CD4-positive, alpha-beta T cell treated with Interleukin-4 for 4 hours (primary cell): ENCODE data around the gene NPC1L1.
"Not testable (repeated sequence)": the region's sequence is repeated elsewhere in the genome, so short reads cannot be mapped to it uniquely, and the experiment has no call there.

ENCODE experiments used
- DNase-seq: peaks from one replicate; pipeline ENCODE4 v3.0.0-alpha.2; 2020

NPC1L1 gene

DNA sequence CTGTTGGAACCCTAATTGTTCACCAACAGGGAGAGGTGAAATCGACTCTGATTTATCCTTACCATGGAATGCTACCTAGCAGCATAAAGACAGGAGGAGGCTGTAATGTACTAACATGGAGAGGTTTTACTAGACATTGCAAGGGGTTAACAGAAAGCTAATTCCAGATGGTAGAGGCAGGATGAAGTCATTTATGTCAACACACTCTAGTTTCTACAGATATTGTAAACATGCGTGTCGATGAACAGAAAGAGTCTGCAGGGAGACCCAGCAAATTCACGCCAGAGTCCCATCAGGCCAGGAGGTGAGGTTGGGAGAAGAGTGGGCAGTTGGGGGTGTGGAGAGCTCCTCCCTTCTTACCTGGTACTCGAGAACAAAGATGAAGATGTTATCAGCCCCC, 7.0 kb downstream of the NPC1L1 start:
- no peak for DNase-seq

DNA sequence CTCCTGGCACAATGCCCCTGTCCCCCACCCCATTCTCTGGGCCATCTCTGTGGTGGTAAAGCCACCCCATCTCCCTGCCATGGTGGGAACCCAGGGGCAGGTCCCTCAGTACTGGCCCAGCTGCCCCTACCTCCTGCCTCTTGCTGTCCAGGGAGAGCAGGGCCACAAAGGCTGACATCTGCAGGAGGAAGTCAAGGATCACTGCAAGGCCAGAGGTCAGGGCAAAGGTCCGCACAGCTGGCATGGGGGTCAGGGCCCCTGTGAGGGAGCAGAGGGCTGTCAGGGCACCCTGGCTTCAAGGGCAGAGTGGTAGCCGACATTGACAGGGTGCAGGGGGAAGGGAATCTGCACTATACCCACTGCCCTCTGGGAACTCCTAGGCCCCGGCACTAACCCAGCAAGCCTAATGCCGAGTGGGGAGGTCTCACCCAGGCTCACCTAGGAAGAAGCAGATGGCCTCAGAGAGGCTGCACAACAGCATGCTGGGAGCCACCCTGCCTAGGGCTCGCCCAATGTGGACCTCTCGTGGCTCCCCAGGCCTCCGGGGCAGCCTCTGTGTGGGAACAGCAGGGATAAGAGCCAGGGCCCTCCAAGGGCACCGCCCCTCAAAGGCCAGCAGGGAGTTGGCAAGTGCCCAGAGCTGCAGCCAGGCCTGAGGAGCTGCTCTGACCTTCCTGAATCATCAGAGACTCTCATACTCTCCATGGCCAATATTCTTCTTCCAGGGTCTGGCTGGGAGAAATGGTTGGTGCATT, 7.7 kb downstream of the NPC1L1 start:
- DNase-seq: no peak

DNA sequence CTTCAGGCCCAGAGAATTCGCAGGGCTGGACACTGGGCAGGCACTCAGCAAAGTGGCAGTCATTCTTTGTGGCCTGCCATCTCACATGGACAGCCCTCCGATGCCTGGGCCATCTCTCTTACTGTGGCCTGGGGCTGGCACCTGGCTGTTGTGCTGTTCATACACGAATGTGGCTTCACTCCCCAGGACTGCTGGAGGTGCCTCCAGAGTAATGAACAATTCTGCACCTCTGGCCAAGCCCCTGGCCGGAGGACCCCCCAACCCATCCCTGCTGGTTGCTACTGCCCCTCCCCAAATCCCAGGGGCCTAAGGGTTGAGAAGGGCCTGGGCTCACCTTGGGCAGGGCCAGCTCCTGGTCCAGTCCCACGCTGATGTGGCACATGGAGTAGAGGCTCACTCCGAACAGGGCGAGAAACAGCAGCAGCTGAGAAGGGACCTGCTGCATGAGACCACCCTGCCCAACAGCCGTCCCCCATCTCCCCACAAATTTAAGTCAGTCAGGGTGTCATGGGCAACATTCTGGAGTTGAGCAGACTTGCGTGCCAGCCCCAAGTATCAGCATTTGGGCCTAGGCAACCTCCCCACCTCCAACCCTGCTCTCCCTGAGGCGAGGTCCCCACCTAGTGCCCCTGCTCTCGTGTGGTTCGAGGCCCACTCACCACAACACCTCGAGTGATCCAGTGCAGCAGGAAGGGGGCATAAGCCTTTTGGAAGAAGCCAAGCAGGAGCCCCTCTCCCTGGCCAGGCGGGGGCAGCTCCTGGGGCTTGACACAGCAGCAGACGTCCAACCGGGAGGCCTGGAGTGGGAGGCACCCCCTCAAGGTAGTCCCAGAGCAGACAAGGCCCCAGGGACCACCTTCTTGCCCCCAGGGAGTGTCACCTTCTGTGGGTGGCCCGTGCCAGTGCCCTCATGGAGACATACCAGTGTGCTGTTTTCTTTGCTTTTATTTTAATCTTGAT, 9.4 kb downstream of the NPC1L1 start:
- DNase-seq: no peak

DNA sequence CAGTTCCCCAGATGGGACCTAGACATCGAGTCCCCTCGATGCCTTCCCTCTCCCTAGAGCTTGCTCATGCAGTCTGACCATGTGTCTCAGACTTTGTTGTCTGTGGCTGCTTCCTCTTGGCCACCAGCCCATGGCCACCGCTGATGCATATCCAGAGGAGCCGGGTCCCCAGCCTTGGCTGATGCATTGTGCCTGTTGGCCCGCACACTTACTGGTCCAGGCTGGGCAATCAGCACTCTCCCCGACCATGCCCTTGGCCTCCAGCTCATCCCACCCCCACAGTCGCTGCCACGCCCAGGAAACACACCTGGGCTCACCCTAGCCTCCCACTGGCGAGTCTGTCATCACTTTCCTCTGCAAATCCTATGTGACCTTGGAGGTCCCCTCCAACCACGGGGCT, 10.1 kb downstream of the NPC1L1 start:
- DNase-seq: no peak

DNA sequence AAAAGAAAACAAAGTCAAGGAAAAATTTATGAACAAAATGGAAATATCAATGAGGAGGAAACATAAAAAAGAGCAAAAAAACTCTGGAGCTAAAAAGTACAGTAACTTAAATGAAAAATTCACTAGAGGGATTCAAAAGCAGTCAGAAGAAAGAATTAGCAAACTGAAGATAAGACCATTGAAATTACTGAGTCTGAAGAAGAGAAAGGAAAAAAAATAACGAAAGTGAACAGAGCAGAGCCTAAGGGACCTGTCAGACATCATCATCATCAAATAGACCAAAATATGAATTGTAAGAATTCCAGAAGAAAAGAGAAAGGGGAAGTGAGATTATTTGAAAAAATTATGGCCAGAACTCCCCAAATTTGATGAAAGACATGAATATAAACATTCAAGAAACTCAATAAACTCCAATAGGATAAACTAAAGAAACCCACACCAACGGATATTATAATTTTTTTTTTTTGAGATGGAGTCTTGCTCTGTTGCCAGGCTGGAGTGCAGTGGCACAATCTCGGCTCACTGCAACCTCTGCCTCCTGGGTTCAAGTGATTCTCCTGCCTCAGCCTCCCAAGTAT, 16.2 kb downstream of the NPC1L1 start:
- no peak for DNase-seq

DNA sequence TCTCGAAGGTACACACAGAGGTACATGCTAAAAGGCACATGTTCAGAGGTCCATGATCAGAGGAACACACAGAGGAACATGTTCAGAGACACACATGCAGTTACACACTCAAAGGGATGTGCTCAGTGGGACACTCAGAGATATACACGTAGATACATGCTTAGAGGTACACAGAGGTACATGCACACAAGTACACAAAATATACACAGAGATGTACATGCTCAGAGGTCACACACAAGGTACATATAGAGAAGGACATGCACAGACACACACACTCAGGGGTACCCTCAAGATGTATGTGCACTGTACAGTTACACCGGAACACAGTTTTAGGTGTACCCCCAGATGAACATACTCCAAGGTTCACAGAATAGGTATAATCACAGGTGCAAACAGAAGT, 18.8 kb downstream of the NPC1L1 start:
- DNase-seq: no peak

DNA sequence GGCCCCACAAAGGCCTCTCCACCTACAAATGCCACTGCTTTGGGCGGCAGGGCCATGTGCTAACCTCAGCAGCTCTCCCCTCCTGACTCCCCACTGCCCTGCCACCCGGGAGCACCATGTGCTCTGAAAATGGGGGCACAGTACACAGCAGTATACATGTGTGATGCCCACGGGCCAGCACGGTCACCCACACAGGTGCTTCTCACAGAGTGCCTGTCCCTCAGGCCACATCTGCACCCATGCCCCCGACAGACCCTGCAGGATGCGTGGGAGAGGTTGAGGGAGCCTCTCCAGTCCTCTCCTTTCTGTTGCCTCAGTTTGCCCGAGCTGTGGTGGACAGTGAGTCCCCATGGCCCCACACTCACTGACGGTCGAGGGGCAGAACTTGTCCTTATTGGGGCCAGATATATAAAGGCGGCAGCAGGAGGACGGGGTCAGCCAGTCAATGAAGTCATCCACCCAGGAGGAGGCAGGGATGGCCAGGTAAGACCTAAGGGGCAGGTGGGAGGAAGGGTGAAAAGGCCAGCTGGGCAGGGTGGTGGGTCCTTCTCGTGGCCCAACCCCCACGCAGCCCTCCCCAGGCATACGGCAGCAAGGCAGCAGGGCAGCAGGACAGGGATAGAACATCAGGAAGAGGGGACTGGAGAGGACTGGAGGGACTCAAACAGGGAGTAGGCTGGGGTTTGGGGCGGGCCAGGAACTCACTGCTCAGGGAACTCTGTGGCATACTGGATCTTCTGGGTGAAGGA, 19.6 kb downstream of the NPC1L1 start:
- no peak for DNase-seq

DNA sequence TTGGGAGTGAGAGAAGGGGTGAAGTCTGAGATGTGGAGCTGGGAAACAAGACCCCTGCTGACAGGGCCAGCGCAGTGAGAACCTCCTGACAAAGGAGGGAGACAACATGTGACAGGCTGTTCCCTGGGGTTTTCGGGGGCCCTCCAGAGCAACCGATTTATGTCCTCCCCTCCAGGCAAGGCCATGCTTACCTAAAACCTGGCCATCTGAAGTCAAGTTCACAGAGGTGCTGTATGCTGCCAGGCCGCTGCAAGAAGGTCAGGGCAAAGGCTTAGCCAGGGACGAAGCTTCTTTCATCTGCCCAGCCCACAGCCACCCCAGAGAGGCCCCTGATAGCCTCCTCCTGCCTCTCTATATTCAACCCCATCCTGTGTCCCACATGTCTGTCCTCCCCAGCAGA, 20.6 kb downstream of the NPC1L1 start:
- no peak for DNase-seq

DNA sequence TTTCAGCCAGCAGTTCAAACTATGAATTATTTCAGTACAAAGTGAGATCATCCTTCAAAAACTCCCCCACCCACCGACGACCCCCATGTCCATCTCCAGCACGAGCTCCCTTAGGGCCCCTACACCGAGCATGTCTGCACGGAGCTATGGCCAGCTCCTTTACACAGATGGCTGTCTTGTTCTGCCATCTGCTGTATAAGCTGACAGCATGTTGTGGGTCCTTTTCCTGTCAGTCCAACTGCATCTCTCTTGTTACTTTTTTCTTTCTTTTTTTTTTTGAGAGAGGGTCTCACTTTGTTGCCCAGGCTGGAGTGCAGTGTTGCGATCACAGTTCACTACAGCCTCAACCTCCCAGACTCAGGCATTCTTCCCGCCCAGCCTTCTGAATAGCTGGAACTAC, 21.6 kb downstream of the NPC1L1 start:
- DNase-seq: no peak

DNA sequence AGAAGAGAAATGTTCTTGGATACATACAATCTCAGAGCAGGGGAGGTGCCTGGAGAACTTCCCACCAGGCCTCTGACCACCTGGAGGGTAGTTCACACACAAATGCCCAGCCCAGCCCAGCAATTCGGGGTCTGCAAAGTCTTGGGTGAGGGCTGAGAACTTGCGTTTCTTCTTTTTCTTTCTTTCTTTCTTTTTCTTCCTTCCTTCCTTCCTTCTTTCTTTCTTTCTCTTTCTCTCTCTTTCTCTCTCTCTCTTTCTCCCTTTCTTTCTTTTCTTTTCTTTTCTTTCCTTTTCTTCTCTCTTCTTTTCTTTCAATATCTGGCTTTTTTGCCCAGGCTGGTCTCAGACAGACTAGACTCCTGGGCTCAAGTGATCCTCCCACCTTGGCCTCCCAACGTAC, 22.4 kb downstream of the NPC1L1 start:
- DNase-seq: no peak

DNA sequence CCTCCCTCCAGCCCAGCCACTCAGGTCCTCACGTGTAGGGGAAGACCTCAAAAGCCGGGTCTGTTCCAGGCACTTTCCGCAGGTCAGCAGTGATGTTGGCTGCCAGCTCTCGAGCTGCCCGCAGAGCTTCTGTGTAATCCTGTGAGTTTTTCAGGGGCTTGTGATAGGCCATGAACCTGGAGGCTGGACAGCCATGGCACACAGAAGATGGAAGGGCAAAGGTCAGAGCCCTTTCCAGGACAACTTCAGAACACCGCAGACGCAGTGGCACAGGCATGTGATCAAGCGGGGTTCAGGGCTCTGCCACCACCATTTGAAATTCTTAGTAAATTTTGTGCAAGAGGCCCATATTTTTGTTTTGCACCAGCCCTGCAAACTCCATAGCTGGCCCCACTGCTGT, 24.0 kb downstream of the NPC1L1 start:
- no peak for DNase-seq

DNA sequence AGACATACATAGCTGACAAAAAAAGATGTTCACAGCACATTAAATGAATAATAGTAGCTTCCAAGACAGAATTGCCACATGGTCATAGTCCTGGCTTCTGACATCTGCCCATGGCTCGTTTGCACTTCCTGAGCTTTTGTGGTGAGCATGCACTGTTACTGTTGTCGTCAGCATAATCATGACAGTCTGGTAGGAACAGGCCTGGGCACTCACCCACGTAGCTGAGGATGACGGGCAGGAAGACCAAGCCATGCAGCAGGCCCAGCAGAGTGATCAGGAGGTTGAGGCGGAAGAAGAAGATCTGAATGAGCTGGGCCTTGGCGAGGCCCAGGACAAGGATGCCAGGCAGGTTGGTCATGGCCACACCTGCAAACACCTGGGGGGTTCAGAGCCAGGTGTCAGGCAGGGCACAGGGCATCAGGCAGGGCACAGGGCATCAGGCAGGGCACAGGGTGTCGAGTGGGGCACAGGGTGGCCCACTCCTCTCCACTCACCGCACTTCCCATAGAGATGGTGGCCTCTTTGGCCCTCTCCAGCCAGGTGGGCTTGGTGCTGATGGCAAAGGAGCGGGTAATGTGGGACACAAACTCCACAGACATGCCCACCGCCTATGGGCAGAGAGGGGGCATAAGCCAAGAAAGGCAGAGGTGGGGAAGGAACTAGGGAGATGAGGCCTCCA, 25.4 kb downstream of the NPC1L1 start:
- DNase-seq: no peak

DNA sequence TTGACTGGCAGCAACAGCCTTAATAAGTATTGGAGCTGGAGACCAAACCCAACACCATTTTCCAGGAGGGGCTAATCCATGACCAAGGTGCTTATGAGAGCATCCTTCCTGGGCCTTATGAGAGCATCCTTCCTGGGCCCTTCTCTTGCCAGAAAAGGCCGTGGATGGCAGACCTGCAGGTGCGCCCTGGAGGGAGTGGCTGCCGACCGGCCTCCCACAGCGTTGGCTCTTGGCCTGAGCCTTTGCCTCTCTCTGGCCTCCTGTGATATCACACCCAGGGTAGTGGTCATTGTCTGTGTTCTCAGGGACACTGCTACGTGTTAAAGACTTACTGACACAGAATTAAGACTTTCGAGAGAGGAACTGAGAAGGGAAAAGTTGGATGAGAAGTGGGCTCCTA, 28.4 kb downstream of the NPC1L1 start:
- no peak for DNase-seq

DNA sequence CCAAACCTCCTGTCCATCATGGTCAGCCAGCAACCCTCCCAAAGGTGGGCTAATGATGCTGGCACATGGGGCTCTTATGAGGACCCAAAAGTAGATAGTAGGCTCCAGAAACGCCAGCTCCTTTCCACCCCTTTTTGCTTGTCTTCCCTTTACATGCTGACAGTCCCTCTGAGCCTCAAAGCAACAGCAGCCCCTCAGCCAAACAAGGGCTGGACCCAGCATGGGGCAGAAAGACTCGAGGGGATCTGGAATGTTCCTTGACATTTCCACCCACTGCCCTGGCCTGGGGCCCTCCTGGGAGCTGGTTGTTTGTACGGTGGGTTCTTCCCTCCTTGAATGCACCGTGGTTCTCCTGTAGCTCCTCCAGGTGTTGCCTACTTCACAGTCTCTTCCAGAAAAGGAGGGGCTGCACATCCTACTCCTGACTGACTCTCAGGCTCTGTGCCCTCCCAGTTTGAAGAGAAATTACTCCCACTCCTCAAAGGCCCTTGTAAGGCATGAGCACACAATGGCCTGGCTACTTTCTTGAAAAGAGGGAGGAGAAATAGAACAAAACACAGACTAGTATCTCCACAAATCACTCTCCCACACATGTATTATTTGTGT, 29.2 kb downstream of the NPC1L1 start:
- DNase-seq: no peak

DNA sequence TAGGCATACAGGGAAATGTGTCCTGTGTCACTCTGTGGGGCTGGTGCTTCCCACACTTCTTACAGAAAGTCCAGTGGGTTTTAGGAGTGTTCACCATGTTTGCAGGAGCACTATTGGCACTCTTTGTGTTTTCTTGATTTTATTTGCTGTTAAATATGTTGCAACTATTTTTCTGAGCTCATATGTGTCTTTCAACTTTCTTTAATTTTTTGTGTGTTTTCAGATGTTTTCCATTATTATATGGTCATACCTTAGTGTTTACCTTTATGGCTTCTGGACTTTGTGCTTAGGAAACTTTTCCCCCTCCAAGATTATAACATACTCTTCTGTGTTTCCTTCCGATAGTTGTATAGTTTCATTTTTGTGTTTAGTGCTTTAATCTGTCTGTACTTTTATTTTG, 29.9 kb downstream of the NPC1L1 start:
- no peak for DNase-seq

DNA sequence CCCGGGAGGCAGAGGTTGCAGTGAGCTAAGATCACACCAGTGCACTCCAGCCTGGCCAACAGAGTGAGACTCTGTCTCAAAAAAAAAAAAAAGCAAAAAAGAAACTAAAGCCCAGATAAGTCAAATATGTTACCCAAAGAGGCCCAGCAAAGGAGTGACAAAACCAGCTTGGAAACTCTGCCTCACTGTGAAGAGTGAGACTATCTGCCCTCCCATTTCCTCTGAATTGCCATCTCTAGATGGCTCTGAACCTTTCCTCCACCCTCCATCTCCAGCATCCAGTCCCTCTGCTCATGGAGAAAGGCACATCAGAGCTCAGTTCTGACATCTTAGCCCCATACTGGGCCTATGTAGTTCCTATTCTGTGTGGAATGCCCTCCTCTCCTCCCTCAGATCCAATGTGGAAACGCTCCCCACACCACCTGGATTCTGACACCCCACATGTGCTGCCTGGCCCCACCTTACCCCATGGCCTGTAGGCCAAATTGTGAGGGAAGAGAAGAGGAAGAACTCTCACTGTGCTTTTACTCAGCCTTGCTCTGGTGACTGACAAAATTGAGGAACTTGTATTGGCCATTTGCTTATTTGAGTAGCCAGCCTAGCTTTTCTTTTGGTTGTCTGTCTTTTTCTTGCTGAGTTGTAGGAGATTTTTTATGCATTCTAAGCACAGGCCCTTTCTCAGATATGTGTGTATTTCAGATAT, 32.7 kb downstream of the NPC1L1 start:
- no peak for DNase-seq

DNA sequence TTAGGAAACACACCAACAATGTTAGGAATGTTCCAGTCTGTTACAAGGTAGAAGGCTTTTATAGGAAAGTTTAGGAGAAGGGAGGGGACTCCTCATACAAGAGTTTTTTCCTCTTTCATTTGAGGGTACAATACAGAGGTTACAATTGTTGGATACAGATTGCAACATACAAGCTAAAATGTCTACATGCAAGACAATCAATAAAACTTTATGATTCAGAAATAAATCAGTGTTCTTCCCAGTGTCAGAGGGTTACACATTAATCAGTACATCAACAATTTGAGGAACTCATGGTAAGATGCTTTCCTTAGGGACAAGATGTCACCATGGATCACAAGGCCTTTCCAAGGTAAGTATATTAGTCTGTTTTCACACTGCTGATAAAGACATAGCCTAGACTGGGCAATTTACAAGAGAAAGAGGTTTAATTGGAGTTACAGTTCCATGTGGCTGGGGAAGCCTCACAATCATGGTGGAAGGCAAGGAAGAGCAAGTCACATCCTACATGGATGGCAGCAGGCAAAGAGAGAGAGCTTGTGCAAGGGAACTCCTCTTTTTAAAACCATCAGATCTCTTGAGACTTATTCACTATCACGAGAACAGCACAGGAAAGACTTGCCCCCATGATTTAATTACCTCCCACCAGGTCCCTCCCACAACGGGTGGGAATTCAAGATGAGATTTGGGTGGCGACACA, 34.4 kb downstream of the NPC1L1 start:
- DNase-seq: not testable (repeated sequence)

DNA sequence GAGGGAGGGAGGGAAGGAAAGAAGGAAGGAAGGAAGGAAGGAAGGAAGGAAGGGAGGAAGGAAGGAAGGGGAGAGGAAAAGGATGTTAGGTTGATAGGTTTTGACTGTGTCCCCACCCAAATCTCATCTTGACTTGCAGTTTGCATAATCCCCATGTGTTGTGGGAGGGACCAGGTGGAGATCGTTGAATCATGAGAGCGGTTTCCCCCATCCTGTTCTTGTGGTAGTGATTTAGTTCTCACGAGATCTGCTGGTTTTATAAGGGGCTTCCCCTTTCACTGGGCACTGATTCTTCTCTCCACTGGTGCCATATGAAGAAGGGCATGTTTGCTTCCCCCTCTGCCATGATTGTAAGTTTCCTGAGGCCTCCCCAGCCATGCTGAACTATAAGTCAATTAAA, 35.5 kb downstream of the NPC1L1 start:
- DNase-seq: no peak

DNA sequence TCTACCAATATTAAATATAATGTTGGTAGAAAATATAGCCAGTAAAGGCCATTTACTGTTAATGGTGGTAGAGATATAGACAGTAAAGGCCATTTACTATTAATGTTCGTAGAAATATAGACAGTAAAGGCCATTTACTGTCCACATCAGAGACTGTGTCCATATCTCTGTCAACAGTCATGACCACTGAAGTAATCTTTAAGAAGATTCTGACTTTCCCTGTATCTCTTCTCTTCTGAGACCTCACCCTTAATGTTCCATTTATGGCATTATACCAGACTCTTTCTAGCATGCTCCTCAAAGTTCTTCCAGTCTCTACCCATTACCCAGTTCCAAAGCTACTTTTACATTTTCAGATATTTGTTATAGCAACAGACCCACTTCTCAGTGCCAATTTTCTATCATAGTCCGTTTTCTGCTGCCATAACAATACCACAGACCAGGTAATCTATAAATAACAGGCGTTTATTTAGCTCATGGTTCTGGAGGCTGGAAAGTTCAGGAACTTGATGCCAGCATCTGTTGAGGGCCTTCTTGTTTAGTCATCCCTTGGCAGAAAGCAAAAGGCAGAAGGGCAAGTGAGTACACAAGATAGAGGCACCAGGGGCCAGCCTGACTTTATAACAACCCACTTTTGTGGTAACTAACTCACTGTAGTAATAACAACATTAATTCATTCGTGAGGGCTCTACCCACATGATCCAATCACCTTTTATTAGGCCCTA, 42.7 kb downstream of the NPC1L1 start:
- no peak for DNase-seq
